ENCODE measurements around the gene DDAH1. TPM values are rescaled to one million over a fixed set of nuclear protein-coding genes. Genes with fewer than 3 reads are reported as not detected.

Gene DDAH1
- total RNA-seq, 1 experiment from 2014 or later: 87.9 TPM

DNA sequence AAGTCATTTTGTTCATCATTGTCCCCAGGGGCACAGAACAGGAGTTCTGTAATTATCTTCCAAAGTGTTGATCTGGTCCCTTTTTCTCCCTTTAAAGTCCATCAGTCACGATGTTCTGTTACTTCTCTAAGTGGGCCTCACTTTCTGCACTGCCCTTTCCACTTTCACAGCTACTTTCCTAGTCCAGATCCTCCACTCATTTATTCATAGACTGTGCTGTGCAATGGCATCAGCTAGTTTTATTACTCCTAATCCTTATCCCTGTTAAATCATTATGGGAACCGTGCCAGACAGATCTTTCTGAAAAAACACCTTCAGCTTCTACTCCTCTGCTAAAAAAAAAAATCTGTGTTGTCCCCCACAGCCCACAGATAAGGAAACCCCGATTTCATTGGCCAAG, 124.5 kb downstream of the DDAH1 start:
- Mint-ChIP-seq H3K4me1 (ENCODE audit: low read depth, unreplicated experiment) (peaks cover 30% of the 10 kb centered on the region), H3K27me3 (ENCODE audit: insufficient read depth, unreplicated experiment) (no peaks in the 10 kb centered on the region), H3K4me3 (ENCODE audit: unreplicated experiment) (no peak overlapping the region), H3K9me3 (ENCODE audit: unreplicated experiment) (no peaks in the 10 kb centered on the region), H3K36me3 (ENCODE audit: insufficient read depth, unreplicated experiment) (peaks cover 16% of the 10 kb centered on the region), H3K27ac (ENCODE audit: unreplicated experiment) (no peak overlapping the region)
- intact Hi-C loops (cut with micrococcal nuclease; ENCODE audit: unreplicated experiment): no loop called here
- BruUV-seq (replicated peaks): no TSS peak
- no peak overlapping the region for H3K4me3 ChIP-seq (ENCODE audit: low read depth, low read length)
- no peak for TF ChIP-seq CTCF (IDR thresholded peaks at IDR 0.05; ENCODE audit: insufficient read depth in 1 of 2, low read depth in 1 of 2, low read length in 1 of 2, severe bottlenecking in 1 of 2, unreplicated experiment in 1 of 2)
- H3K4me1 ChIP-seq: peaks cover 18% of the 10 kb centered on the region; the same call in 1 of the 2 replicates
- ChIA-PET POLR2A (no interaction called here), CTCF (no interaction called here)
- H3K27me3 ChIP-seq (replicated peaks; ENCODE audit: control insufficient read depth, insufficient read depth, low read length): no peaks in the 10 kb centered on the region
- H3K36me3 ChIP-seq (ENCODE audit: control insufficient read depth, insufficient read depth, low read length): no peaks in the 10 kb centered on the region
- H3K9me3 ChIP-seq: no peaks in the 10 kb centered on the region
- no peak for DNase-seq

DNA sequence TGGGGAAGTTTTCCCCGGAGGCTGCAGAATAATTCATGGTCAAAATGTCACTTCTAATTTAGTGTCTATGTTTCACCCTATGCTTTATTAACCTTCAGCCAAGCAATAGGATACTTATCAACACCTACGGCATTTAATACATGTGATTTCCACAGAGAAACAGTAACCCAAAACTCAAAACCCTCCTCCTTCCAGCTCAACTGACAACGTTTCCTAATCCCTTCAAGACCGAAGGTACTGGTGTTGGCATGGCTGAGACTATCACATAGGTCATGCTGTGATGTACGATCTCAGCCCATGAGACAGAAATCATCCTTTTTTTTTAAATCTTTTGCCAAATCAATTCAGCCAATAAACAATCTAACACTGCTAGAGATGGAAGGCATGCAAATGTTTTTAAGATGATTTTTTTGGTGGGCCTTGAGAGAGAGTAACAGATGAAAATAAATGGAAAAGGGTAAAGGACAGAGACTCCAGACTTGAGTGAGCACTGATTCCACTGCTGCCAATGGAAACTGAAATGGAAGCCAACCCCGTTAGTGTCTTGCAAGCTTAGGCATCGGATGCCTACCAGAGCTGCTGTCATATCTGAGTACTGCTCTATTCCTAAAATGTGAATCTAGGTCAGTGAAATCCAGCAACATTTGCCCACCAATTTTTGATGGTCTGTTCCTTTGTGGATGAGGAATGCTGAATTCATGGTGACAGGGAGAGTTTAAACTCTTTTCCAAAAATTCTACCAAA, 125.1 kb downstream of the DDAH1 start:
- intact Hi-C loops (cut with micrococcal nuclease; ENCODE audit: unreplicated experiment): no loop called here
- no peak for TF ChIP-seq CTCF (IDR thresholded peaks at IDR 0.05; ENCODE audit: insufficient read depth in 1 of 2, low read depth in 1 of 2, low read length in 1 of 2, severe bottlenecking in 1 of 2, unreplicated experiment in 1 of 2)
- ChIA-PET CTCF (no interaction called here), POLR2A (no interaction called here)
- Mint-ChIP-seq H3K27me3 (ENCODE audit: insufficient read depth, unreplicated experiment) (no peaks in the 10 kb centered on the region), H3K9me3 (ENCODE audit: unreplicated experiment) (peaks cover 2% of the 10 kb centered on the region), H3K36me3 (ENCODE audit: insufficient read depth, unreplicated experiment) (peaks cover 16% of the 10 kb centered on the region), H3K27ac (ENCODE audit: unreplicated experiment) (no peak overlapping the region), H3K4me1 (ENCODE audit: low read depth, unreplicated experiment) (peaks cover 30% of the 10 kb centered on the region), H3K4me3 (ENCODE audit: unreplicated experiment) (peak overlapping the region; percentile 35)
- no peaks in the 10 kb centered on the region for H3K27me3 ChIP-seq (replicated peaks; ENCODE audit: control insufficient read depth, insufficient read depth, low read length)
- no TSS peak for BruUV-seq (replicated peaks)
- no peaks in the 10 kb centered on the region for H3K9me3 ChIP-seq
- H3K36me3 ChIP-seq (ENCODE audit: control insufficient read depth, insufficient read depth, low read length): no peaks in the 10 kb centered on the region
- H3K4me3 ChIP-seq (ENCODE audit: low read depth, low read length): no peak overlapping the region
- peaks cover 18% of the 10 kb centered on the region; the same call in 1 of the 2 replicates for H3K4me1 ChIP-seq
- no peak for DNase-seq

GRCh38 chr1:85339089-85339488, 125.9 kb downstream of the DDAH1 start:
- H3K4me1 ChIP-seq: peaks cover 16% of the 10 kb centered on the region; the same call in 1 of the 2 replicates
- peaks cover 7% of the 10 kb centered on the region for H3K9me3 Mint-ChIP-seq (ENCODE audit: unreplicated experiment)
- H3K27me3 Mint-ChIP-seq (ENCODE audit: insufficient read depth, unreplicated experiment): no peaks in the 10 kb centered on the region
- CTCF ChIA-PET: no interaction called here
- no peak overlapping the region for H3K27ac Mint-ChIP-seq (ENCODE audit: unreplicated experiment)
- BruUV-seq (replicated peaks): no TSS peak
- no peak for TF ChIP-seq CTCF (IDR thresholded peaks at IDR 0.05; ENCODE audit: insufficient read depth in 1 of 2, low read depth in 1 of 2, low read length in 1 of 2, severe bottlenecking in 1 of 2, unreplicated experiment in 1 of 2)
- peaks cover 24% of the 10 kb centered on the region for H3K4me1 Mint-ChIP-seq (ENCODE audit: low read depth, unreplicated experiment)
- H3K4me3 Mint-ChIP-seq (ENCODE audit: unreplicated experiment): no peak overlapping the region
- DNase-seq: no peak
- H3K36me3 Mint-ChIP-seq (ENCODE audit: insufficient read depth, unreplicated experiment): peaks cover 16% of the 10 kb centered on the region
- no peaks in the 10 kb centered on the region for H3K27me3 ChIP-seq (replicated peaks; ENCODE audit: control insufficient read depth, insufficient read depth, low read length)
- H3K36me3 ChIP-seq (ENCODE audit: control insufficient read depth, insufficient read depth, low read length): no peaks in the 10 kb centered on the region
- intact Hi-C loops (cut with micrococcal nuclease; ENCODE audit: unreplicated experiment): no loop called here
- no peaks in the 10 kb centered on the region for H3K9me3 ChIP-seq
- no peak overlapping the region for H3K4me3 ChIP-seq (ENCODE audit: low read depth, low read length)
- POLR2A ChIA-PET: no interaction called here

All from Caco-2 (cell line).